OCI-LY3 (cell line): ENCODE measurements around the gene MS4A7.

Experiments
- CTCF ChIP-seq: fragments of 200-600, 300-600 bp; sonication (generic); IDR thresholded peaks from 2 replicates; pipeline ENCODE4 v1.5.1; 2014; ENCODE audit warnings: antibody characterized with exemption, low read length, low read depth
- EZH2phosphoT487 ChIP-seq: fragments of 200-600 bp; shearing (Covaris generic); IDR thresholded peaks from 2 replicates; pipeline ENCODE4 v1.6.1; 2018; ENCODE audit warnings: antibody characterized with exemption, mixed run types, low read depth

GRCh38 chr11:60372767-60373166 lies 5.6 kb upstream of the MS4A7 start:
- TF ChIP-seq CTCF (no peak), EZH2phosphoT487 (no peak)
